ENCODE measurements around the gene TMEM80. TPM values are rescaled to one million over a fixed set of nuclear protein-coding genes. Genes with fewer than 3 reads are reported as not detected.

TMEM80 gene
- total RNA-seq, 4 donors from 2014 or later: 3.2 to 22.3 (median 14.3) TPM

GRCh38 chr11:704781-705645 is 9.4 kb downstream of the TMEM80 start:
- H3K4me3 ChIP-seq: no peak overlapping the region
- DNase-seq: peak in 1 of 2 donors; percentile 14
- in situ Hi-C loops (cut with MboI; ENCODE audit: low sequenced_read_pairs in 4 of 4): loop anchor here in 3 of 4 donors (25.0 kb wide), 1 partner anchor 143 kb away; the partner anchor contains the start of genes LMNTD2 (in 3 of the 3) and RASSF7 (in 3 of the 3)
- peaks cover 26 to 33% (median 29%) of the 10 kb centered on the region in 3 donors for H3K27me3 ChIP-seq
- intact Hi-C loops (cut with DNase I; ENCODE audit: low total_unique reads): no loop called here
- peaks cover 0 to 19% of the 10 kb centered on the region in 2 donors for H3K4me1 ChIP-seq
- H3K27ac ChIP-seq: no peak overlapping the region
- TF ChIP-seq, protein P1, sequence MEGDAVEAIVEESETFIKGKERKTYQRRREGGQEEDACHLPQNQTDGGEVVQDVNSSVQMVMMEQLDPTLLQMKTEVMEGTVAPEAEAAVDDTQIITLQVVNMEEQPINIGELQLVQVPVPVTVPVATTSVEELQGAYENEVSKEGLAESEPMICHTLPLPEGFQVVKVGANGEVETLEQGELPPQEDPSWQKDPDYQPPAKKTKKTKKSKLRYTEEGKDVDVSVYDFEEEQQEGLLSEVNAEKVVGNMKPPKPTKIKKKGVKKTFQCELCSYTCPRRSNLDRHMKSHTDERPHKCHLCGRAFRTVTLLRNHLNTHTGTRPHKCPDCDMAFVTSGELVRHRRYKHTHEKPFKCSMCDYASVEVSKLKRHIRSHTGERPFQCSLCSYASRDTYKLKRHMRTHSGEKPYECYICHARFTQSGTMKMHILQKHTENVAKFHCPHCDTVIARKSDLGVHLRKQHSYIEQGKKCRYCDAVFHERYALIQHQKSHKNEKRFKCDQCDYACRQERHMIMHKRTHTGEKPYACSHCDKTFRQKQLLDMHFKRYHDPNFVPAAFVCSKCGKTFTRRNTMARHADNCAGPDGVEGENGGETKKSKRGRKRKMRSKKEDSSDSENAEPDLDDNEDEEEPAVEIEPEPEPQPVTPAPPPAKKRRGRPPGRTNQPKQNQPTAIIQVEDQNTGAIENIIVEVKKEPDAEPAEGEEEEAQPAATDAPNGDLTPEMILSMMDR (IDR thresholded peaks at IDR 0.05 in 4 of 5, conservative IDR thresholded peaks at IDR 0.05 in 1 of 5): no peak
- peaks cover 0 to 19% of the 10 kb centered on the region in 2 donors for H3K36me3 ChIP-seq
- no peak for ATAC-seq
- H3K9me3 ChIP-seq: no peaks in the 10 kb centered on the region

DNA sequence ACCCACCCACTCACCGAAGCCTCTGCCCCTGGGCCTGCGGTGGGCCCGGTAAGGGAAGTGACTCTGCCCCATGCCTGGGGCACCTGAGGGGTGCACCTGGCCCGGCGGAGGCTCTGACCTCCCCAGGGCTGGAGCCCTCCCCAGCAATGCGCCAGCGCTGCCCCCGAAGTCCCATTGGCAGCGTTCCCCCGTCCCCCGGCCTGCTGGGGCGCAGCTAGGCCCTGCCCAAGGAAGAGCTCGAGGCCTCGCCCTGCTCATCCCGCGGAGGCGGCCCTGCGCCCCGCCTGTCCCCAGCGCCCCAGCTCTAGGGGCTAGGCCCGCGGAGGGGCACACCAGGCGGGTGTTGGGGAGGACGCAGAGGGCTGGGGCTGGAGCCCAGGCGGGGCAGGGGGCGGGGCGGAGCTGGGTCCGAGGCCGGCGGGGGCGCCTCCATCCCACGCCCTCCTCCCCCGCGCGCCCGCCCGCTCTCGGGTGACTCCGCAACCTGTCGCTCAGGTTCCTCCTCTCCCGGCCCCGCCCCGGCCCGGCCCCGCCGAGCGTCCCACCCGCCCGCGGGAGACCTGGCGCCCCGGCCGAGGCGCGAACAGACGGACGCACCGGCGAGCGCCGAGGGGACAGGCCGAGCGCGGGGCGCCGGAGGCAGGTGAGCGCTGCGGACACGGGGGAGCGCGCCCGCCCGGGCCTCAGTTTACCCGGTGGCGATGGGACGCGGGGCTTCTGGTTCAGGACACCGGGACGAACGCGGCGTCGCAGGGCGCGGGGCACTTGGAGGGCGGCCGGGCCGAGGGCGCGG is 10.2 kb downstream of the TMEM80 start, which contains the start of gene EPS8L2:
Gene EPS8L2, plus strand, starts transcription at position 586 of the 793 bp plus-strand sequence. CDS start 3,177 bp downstream, outside the sequence.
- Histone ChIP-seq H3K9me3 (no peaks in the 10 kb centered on the region), H3K27me3 (peaks cover 27 to 41% (median 33%) of the 10 kb centered on the region in 3 donors), H3K27ac (peak within 1 kb of the TSS in 1 of 4 donors; percentile 13), H3K36me3 (peaks cover 0 to 11% of the 10 kb centered on the region in 2 donors), H3K4me1 (peaks cover 0 to 19% of the 10 kb centered on the region in 2 donors), H3K4me3 (peak within 1 kb of the TSS; percentile 27 to 36 (median 30))
- in situ Hi-C loops (cut with MboI; ENCODE audit: low sequenced_read_pairs in 4 of 4): loop anchor here in 3 of 4 donors (25.0 kb wide), 1 partner anchor 144 kb away; the partner anchor contains the start of genes LMNTD2 (in 3 of the 3) and RASSF7 (in 3 of the 3)
- DNase-seq (peak in 1 of 2 donors; percentile 12), ATAC-seq (peak in 1 of 2 donors; percentile 12)
- TF ChIP-seq POLR2A (IDR thresholded peaks at IDR 0.05): no peak
- TF ChIP-seq, protein P1 (IDR thresholded peaks at IDR 0.05 in 4 of 5, conservative IDR thresholded peaks at IDR 0.05 in 1 of 5): no peak
- intact Hi-C loops (cut with DNase I; ENCODE audit: low total_unique reads): no loop called here

DNA sequence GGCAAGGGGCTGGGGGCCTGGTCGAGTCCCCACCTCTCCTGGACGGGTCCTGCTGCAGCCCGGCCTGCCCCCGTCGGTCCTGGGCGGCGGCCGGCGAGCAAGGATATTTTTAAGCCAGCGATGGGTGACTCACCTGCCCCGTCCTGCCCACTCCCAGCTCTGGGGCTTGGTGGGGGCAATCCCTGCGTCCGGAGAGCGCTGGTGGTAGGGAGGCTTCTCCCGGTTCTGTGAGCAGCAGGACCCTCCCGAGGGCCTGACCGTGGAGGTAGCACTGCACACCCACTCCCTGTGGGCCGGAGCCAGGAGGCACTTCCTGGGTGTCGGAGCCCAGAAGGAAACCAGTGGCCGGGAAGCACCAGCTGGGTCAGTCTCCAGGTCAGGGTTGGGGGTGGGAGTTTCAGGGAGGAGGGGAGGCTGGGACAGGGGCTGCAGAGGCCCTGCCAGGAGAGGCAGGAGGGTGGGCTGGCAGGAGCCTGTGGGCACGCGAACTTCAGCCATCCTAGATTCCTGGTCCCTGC is 10.9 kb downstream of the TMEM80 start:
- DNase-seq: peak in 1 of 2 donors; percentile 59
- peaks cover 29 to 41% (median 33%) of the 10 kb centered on the region in 3 donors for H3K27me3 ChIP-seq

More for the DNA sequence above, 10.9 kb downstream of the TMEM80 start:
- in situ Hi-C loops (cut with MboI; ENCODE audit: low sequenced_read_pairs in 4 of 4) (loop anchor here in 3 of 4 donors (25.0 kb wide), 1 partner anchor 144 kb away; the partner anchor contains the start of genes LMNTD2 (in 3 of the 3) and RASSF7 (in 3 of the 3)), intact Hi-C loops (cut with DNase I; ENCODE audit: low total_unique reads) (no loop called here)
- TF ChIP-seq POLR2A (IDR thresholded peaks at IDR 0.05): no peak
- TF ChIP-seq, protein P1 (IDR thresholded peaks at IDR 0.05 in 4 of 5, conservative IDR thresholded peaks at IDR 0.05 in 1 of 5): no peak
- peaks cover 0 to 8% of the 10 kb centered on the region in 2 donors for H3K36me3 ChIP-seq
- peaks cover 0 to 19% of the 10 kb centered on the region in 2 donors for H3K4me1 ChIP-seq
- peak overlapping the region; percentile 27 to 36 (median 30) for H3K4me3 ChIP-seq
- no peaks in the 10 kb centered on the region for H3K9me3 ChIP-seq
- ATAC-seq: peak; percentile 42 to 62
- no peak overlapping the region for H3K27ac ChIP-seq
